Cardiac ventricle fibroblast (primary cell): ENCODE results near the gene C2CD4B. TPM values are rescaled to one million over a fixed set of nuclear protein-coding genes. Genes with fewer than 3 reads are reported as not detected.

Source experiments
- total RNA-seq: library from RNA; depleted of rRNA; stranded (reverse); fragments of >200 nt; gene quantifications from 2 replicates; pipeline ENCODE4 v1.2.3, GENCODE V29; 2015

Gene C2CD4B
- 1.2 and 1.5 TPM in 2 replicates for total RNA-seq

GRCh38 chr15:62165104-62165792 lies at the start of gene C2CD4B:
C2CD4B (minus strand) TSS chr15:62165285; CDS start chr15:62164984, 301 bp downstream.

Other genes starting within 250 kb of the C2CD4B start
- 30.0 and 32.1 TPM in 2 replicates for gene VPS13C, start 104.8 kb downstream of the C2CD4B start, total RNA-seq
- 0.05 and 0.06 TPM in 2 replicates for gene C2CD4A, start 98.3 kb downstream of the C2CD4B start, total RNA-seq
- 16.1 and 19.3 TPM in 2 replicates for gene TLN2, start 225.3 kb upstream of the C2CD4B start, total RNA-seq